ENCODE data around the gene CDSN.

Gene CDSN

GRCh38 chr6:31121131-31121790 is 1.0 kb upstream of the CDSN start:
- in situ Hi-C loops (cut with MboI; ENCODE audit: low sequenced_read_pairs), result no loop called here

GRCh38 chr6:31118178-31118577 is 2.1 kb downstream of the CDSN start:
- in situ Hi-C loops (cut with MboI; ENCODE audit: low sequenced_read_pairs), result no loop called here

- in situ Hi-C loops (cut with MboI; ENCODE audit: low sequenced_read_pairs), result no loop called here
These were observed 3.4 kb downstream of the CDSN start for GRCh38 chr6:31116661-31117385.

GRCh38 chr6:31115941-31116560 is 4.2 kb downstream of the CDSN start:
- in situ Hi-C loops (cut with MboI; ENCODE audit: low sequenced_read_pairs), result no loop called here

GRCh38 chr6:31114970-31115849 is 5.0 kb downstream of the CDSN start:
- in situ Hi-C loops (cut with MboI; ENCODE audit: low sequenced_read_pairs), result no loop called here

- in situ Hi-C loops (cut with MboI; ENCODE audit: low sequenced_read_pairs), result no loop called here
These were observed 5.7 kb downstream of the CDSN start, which contains the start of gene PSORS1C1 for GRCh38 chr6:31114541-31114878. PSORS1C1 (plus strand) TSS chr6:31114800; CDS start chr6:31129633, 14,833 bp downstream.

- in situ Hi-C loops (cut with MboI; ENCODE audit: low sequenced_read_pairs), result no loop called here
These were observed 6.2 kb downstream of the CDSN start for GRCh38 chr6:31113861-31114540.

- in situ Hi-C loops (cut with MboI; ENCODE audit: low sequenced_read_pairs), result no loop called here
These were observed 7.8 kb downstream of the CDSN start, which contains the start of gene C6orf15 for GRCh38 chr6:31112478-31112877. C6orf15 (minus strand) TSS chr6:31112575; CDS start chr6:31112555, 20 bp downstream.

GRCh38 chr6:31111712-31112111 is 8.5 kb downstream of the CDSN start:
- in situ Hi-C loops (cut with MboI; ENCODE audit: low sequenced_read_pairs), result no loop called here

- in situ Hi-C loops (cut with MboI; ENCODE audit: low sequenced_read_pairs), result no loop called here
These were observed 9.2 kb downstream of the CDSN start for GRCh38 chr6:31110825-31111582.

- in situ Hi-C loops (cut with MboI; ENCODE audit: low sequenced_read_pairs), result no loop called here
These were observed 13.2 kb downstream of the CDSN start for GRCh38 chr6:31107052-31107451.

GRCh38 chr6:31103136-31103535 is 17.1 kb downstream of the CDSN start:
- in situ Hi-C loops (cut with MboI; ENCODE audit: low sequenced_read_pairs), result no loop called here

GRCh38 chr6:31098449-31098938 is 21.8 kb downstream of the CDSN start:
- in situ Hi-C loops (cut with MboI; ENCODE audit: low sequenced_read_pairs), result loop anchor here (25.0 kb wide), 1 partner anchor 186 kb away; the partner anchor contains the start of genes GTF2H4 and VARS2

- in situ Hi-C loops (cut with MboI; ENCODE audit: low sequenced_read_pairs), result loop anchor here (25.0 kb wide), 1 partner anchor 184 kb away; the partner anchor contains the start of genes GTF2H4 and VARS2
These were observed 23.6 kb downstream of the CDSN start for GRCh38 chr6:31096656-31097055.

- in situ Hi-C loops (cut with MboI; ENCODE audit: low sequenced_read_pairs), result loop anchor here (25.0 kb wide), 1 partner anchor 184 kb away; the partner anchor contains the start of genes GTF2H4 and VARS2
These were observed 24.0 kb downstream of the CDSN start for GRCh38 chr6:31096215-31096614.

- in situ Hi-C loops (cut with MboI; ENCODE audit: low sequenced_read_pairs), result loop anchor here (25.0 kb wide), 1 partner anchor 182 kb away; the partner anchor contains the start of genes GTF2H4 and VARS2
These were observed 25.8 kb downstream of the CDSN start for GRCh38 chr6:31094389-31094881.

GRCh38 chr6:31092769-31093505 is 27.3 kb downstream of the CDSN start:
- in situ Hi-C loops (cut with MboI; ENCODE audit: low sequenced_read_pairs), result loop anchor here (25.0 kb wide), 1 partner anchor 181 kb away; the partner anchor contains the start of genes GTF2H4 and VARS2

- in situ Hi-C loops (cut with MboI; ENCODE audit: low sequenced_read_pairs), result loop anchor here (25.0 kb wide), 1 partner anchor 180 kb away; the partner anchor contains the start of genes GTF2H4 and VARS2
These were observed 28.0 kb downstream of the CDSN start for GRCh38 chr6:31092238-31092637.

All from HL-60/S4 (cell line).